A673 (cell line): Measurements from ENCODE around the gene RASSF4.

Experiments
- CTCF ChIP-seq: fragments of 300-800, 200-600 bp; sonication (generic); conservative IDR thresholded peaks from 2 replicates; pipeline ENCODE4 v1.5.1; 2017; ENCODE audit warnings: low read depth, mild to moderate bottlenecking, antibody characterized with exemption, low read length, moderate library complexity, mixed read lengths
- EZH2 ChIP-seq: fragments of 200-600 bp; sonication (generic); IDR thresholded peaks from 2 replicates; pipeline ENCODE4 v1.6.1; 2017; ENCODE audit warnings: borderline replicate concordance, low read depth, mild to moderate bottlenecking, mixed read lengths, antibody characterized with exemption, low read length; ENCODE audit not compliant: poor library complexity, severe bottlenecking

- TF ChIP-seq CTCF: no peak
- TF ChIP-seq EZH2: no peak
Measured at GRCh38 chr10:44980309-44981171, 20.9 kb downstream of the RASSF4 start.
